DMS53 (cell line): Measurements from ENCODE around the gene SMURF1.

ENCODE experiments used
- DNase-seq: peaks from one replicate; lab custom pipeline; 2025; lab: John Stamatoyannopoulos, UW

Gene SMURF1

GRCh38 chr7:99029466-99030435 is 114.2 kb downstream of the SMURF1 start:
- no peak for DNase-seq

GRCh38 chr7:99028261-99028973 is 115.5 kb downstream of the SMURF1 start:
- DNase-seq, result no peak

- no peak for DNase-seq
Measured at GRCh38 chr7:99027841-99028240, 116.1 kb downstream of the SMURF1 start.

GRCh38 chr7:99027241-99027640 is 116.7 kb downstream of the SMURF1 start:
- DNase-seq, result no peak

- DNase-seq, result no peak
Measured at GRCh38 chr7:99024066-99024465, 119.8 kb downstream of the SMURF1 start.

- DNase-seq, result no peak
Measured at GRCh38 chr7:99021941-99022560, 121.9 kb downstream of the SMURF1 start.

- DNase-seq, result no peak
Measured at GRCh38 chr7:99020413-99020715, 123.5 kb downstream of the SMURF1 start.

GRCh38 chr7:99019523-99020412 is 124.1 kb downstream of the SMURF1 start:
- no peak for DNase-seq

- DNase-seq, result no peak
Measured at GRCh38 chr7:99016196-99016595, 127.7 kb downstream of the SMURF1 start.

- no peak for DNase-seq
Measured at GRCh38 chr7:99014113-99014985, 129.6 kb downstream of the SMURF1 start.

- no peak for DNase-seq
Measured at GRCh38 chr7:99013266-99014112, 130.4 kb downstream of the SMURF1 start.

- DNase-seq, result no peak
Measured at GRCh38 chr7:99012722-99013121, 131.2 kb downstream of the SMURF1 start.

- no peak for DNase-seq
Measured at GRCh38 chr7:99011706-99012404, 132.1 kb downstream of the SMURF1 start.

- no peak for DNase-seq
Measured at GRCh38 chr7:99011341-99011705, 132.6 kb downstream of the SMURF1 start.

GRCh38 chr7:99010281-99010680 is 133.6 kb downstream of the SMURF1 start:
- no peak for DNase-seq

GRCh38 chr7:99008921-99009530 is 134.9 kb downstream of the SMURF1 start:
- DNase-seq, result no peak

GRCh38 chr7:99008181-99008631 is 135.7 kb downstream of the SMURF1 start:
- no peak for DNase-seq

GRCh38 chr7:99006739-99007424 is 137.0 kb downstream of the SMURF1 start:
- DNase-seq, result no peak
